ENCODE results near the gene UQCC3. TPM values are rescaled to one million over a fixed set of nuclear protein-coding genes. Genes with fewer than 3 reads are reported as not detected.
A peak's percentile ranks its signal among the peaks of the same experiment; 100 is the strongest.

Gene UQCC3
- total and polyA plus RNA-seq, 2 of the 13 experiments (the other 11 are each of a cell fraction or from before 2014, with no cell fraction given): 7.7 to 16.0 TPM

DNA sequence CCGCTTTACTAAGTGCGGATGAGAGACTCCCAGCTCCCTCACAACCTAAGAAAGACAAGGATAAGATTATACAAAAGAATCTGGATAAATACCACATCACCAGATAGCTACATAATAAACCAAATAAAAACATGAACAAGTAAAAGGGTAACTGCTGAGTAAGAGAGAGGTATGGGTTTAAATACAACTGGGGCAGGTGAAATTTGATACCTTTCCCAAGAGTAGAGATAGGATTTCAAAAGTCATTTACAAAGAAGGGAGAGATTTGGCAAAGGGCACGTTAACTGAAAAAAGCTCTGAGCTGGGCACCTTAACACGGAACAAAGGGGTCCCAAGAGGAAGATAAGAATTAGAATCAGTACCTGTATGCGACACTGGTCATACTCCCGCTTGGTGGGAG is 5.7 kb downstream of the UQCC3 start:
- no peak for FAIRE-seq
- POLR2A ChIA-PET: interaction anchor here (1.1 to 5.4 kb wide), 4 partner anchors 10 to 86 kb away, joined by 4 to 64 read pairs (median 6); partner anchors contain the start of genes C11orf98, CSKMT, INTS5 and TUT1

DNA sequence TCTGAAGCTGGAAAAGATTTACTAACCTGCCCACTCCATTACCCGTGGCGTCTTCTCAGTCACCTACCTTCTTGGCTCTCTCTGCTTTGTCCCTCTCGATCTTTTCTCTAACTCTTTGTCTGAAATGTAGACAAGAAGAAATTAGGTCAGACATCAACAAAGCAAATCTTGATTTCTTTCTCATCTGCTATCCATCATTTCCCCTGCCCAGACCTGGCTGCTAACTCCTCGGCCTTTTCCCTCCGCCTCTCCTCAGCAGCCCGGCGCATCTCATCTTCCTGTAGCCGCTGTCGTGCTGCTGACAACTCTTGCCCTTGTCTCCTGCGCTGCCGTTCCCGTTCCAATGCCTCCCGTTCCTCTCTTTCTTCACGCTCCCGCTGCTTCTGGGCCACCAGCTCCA is 6.2 kb downstream of the UQCC3 start:
- POLR2A ChIA-PET: interaction anchor here (1.1 to 5.4 kb wide), 2 partner anchors 13 to 24 kb away, joined by 4 to 64 read pairs; partner anchors contain the start of genes C11orf98, CSKMT and INTS5
- 90% methylated on average over 15 of the region's 15 CpGs for WGBS (ENCODE audit: low lambda C conversion rate)
- Histone ChIP-seq H3K27me3 (ENCODE audit: control insufficient read depth in 1 of 2, insufficient read depth in 2 of 2, low read length in 2 of 2) (no peaks in the 10 kb centered on the region), H3K9ac (ENCODE audit: insufficient read depth, low read depth, low read length) (peak overlapping the region; percentile 94), H3K36me3 (replicated peaks in 1 of 2; ENCODE audit: control insufficient read depth in 1 of 2, insufficient read depth in 2 of 2, low read length in 2 of 2) (peaks cover 0 to 7% of the 10 kb centered on the region in 2 experiments; a peak in 1 of 5 replicates), H3K9me3 (ENCODE audit: low read length) (no peaks in the 10 kb centered on the region), H3K27ac (ENCODE audit: extremely low read length, insufficient read depth, low read length) (peak overlapping the region; percentile 86), H3K4me3 (replicated peaks in 1 of 3; ENCODE audit: insufficient read depth in 1 of 3, low read depth in 2 of 3, low read length in 3 of 3) (peak overlapping the region; percentile 88 to 98 (median 94)), H4K20me1 (ENCODE audit: insufficient read depth, low read length) (no peaks in the 10 kb centered on the region), H3K79me2 (ENCODE audit: insufficient read depth, low read length) (peaks cover 13% of the 10 kb centered on the region), H2AFZ (ENCODE audit: low read length) (no peak overlapping the region), H3K4me2 (ENCODE audit: low read depth, low read length) (peak overlapping the region; percentile 98), H3K4me1 (ENCODE audit: insufficient read depth, low read length) (peaks cover 48% of the 10 kb centered on the region)
- FAIRE-seq (no peak), ATAC-seq (no peak), DNase-seq (ENCODE audit: low spot score) (no peak)
- TF ChIP-seq, protein P1, sequence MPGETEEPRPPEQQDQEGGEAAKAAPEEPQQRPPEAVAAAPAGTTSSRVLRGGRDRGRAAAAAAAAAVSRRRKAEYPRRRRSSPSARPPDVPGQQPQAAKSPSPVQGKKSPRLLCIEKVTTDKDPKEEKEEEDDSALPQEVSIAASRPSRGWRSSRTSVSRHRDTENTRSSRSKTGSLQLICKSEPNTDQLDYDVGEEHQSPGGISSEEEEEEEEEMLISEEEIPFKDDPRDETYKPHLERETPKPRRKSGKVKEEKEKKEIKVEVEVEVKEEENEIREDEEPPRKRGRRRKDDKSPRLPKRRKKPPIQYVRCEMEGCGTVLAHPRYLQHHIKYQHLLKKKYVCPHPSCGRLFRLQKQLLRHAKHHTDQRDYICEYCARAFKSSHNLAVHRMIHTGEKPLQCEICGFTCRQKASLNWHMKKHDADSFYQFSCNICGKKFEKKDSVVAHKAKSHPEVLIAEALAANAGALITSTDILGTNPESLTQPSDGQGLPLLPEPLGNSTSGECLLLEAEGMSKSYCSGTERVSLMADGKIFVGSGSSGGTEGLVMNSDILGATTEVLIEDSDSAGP (CRISPR knock-in tag; IDR thresholded peaks at IDR 0.05; ENCODE audit: borderline replicate concordance): no peak
- no peak for TF ChIP-seq GATAD2A (CRISPR knock-in tag; IDR thresholded peaks at IDR 0.05)
- TF ChIP-seq POLR2A (IDR thresholded peaks at IDR 0.05; ENCODE audit: insufficient read depth in 1 of 2, low read depth in 2 of 2, low read length in 2 of 2): peak in 1 of 2 experiments; percentile 23; a peak in 1 of 4 replicates
- no peak for TF ChIP-seq ZNF720 (CRISPR knock-in tag; IDR thresholded peaks at IDR 0.05)
- TF ChIP-seq, protein P2, sequence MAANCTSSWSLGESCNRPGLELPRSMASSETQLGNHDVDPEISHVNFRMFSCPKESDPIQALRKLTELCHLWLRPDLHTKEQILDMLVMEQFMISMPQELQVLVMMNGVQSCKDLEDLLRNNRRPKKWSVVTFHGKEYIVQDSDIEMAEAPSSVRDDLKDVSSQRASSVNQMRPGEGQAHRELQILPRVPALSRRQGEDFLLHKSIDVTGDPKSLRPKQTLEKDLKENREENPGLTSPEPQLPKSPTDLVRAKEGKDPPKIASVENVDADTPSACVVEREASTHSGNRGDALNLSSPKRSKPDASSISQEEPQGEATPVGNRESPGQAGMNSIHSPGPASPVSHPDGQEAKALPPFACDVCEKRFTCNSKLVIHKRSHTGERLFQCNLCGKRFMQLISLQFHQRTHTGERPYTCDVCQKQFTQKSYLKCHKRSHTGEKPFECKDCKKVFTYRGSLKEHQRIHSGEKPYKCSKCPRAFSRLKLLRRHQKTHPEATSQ (CRISPR knock-in tag; IDR thresholded peaks at IDR 0.05; ENCODE audit: borderline replicate concordance): no peak
- TF ChIP-seq EED (CRISPR knock-in tag; IDR thresholded peaks at IDR 0.05): no peak
- TF ChIP-seq, protein P3, sequence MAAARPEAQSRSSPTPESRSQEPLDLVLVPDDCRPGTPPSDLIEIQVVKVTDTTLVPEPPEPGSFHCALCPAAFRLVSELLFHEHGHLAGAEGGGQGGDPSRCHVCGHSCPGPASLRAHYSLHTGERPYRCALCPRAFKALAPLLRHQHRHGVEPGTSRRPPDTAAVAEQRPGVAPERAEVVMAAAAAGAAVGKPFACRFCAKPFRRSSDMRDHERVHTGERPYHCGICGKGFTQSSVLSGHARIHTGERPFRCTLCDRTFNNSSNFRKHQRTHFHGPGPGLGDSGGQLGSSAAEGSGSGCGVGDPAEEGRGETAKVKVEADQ (CRISPR knock-in tag; IDR thresholded peaks at IDR 0.05; ENCODE audit: borderline replicate concordance): no peak
- in situ Hi-C loops (cut with HindIII; ENCODE audit: extremely low pct_ligation_motif_present, low pct_unique_long_range_greater_than_20kb) (no loop called here), intact Hi-C loops (cut with micrococcal nuclease; ENCODE audit: unreplicated experiment) (no loop called here)
- CTCF ChIA-PET (ENCODE audit: low intra/inter-chr PET ratio, low total read pairs): no interaction called here
- BruUV-seq (replicated peaks): no TSS peak

More for the DNA sequence above, 5.7 kb downstream of the UQCC3 start:
- ATAC-seq (no peak), DNase-seq (ENCODE audit: low spot score) (no peak)
- Histone ChIP-seq H3K36me3 (replicated peaks in 1 of 2; ENCODE audit: control insufficient read depth in 1 of 2, insufficient read depth in 2 of 2, low read length in 2 of 2) (peaks cover 0 to 7% of the 10 kb centered on the region in 2 experiments; a peak in 1 of 5 replicates), H3K27ac (ENCODE audit: extremely low read length, insufficient read depth, low read length) (no peak overlapping the region), H3K27me3 (ENCODE audit: control insufficient read depth in 1 of 2, insufficient read depth in 2 of 2, low read length in 2 of 2) (no peaks in the 10 kb centered on the region), H3K4me2 (ENCODE audit: low read depth, low read length) (peak overlapping the region; percentile 98; the same call in 1 of the 2 replicates), H2AFZ (ENCODE audit: low read length) (no peak overlapping the region), H3K9ac (ENCODE audit: insufficient read depth, low read depth, low read length) (peak overlapping the region; percentile 94; the same call in 1 of the 2 replicates), H3K4me3 (replicated peaks in 1 of 3; ENCODE audit: insufficient read depth in 1 of 3, low read depth in 2 of 3, low read length in 3 of 3) (no peak overlapping the region), H4K20me1 (ENCODE audit: insufficient read depth, low read length) (no peaks in the 10 kb centered on the region), H3K4me1 (ENCODE audit: insufficient read depth, low read length) (peaks cover 53% of the 10 kb centered on the region), H3K79me2 (ENCODE audit: insufficient read depth, low read length) (peaks cover 16% of the 10 kb centered on the region), H3K9me3 (ENCODE audit: low read length) (no peaks in the 10 kb centered on the region)
- CTCF ChIA-PET (ENCODE audit: low intra/inter-chr PET ratio, low total read pairs): no interaction called here
- intact Hi-C loops (cut with micrococcal nuclease; ENCODE audit: unreplicated experiment): no loop called here
- in situ Hi-C loops (cut with HindIII; ENCODE audit: extremely low pct_ligation_motif_present, low pct_unique_long_range_greater_than_20kb): no loop called here
- no TSS peak for BruUV-seq (replicated peaks)
- 95% methylated on average over 6 of the region's 6 CpGs for WGBS (ENCODE audit: low lambda C conversion rate)
- TF ChIP-seq ZNF615 (CRISPR knock-in tag; IDR thresholded peaks at IDR 0.05; ENCODE audit: borderline replicate concordance): no peak
- TF ChIP-seq FOXM1 (CRISPR knock-in tag; IDR thresholded peaks at IDR 0.05): no peak
- peak; percentile 42; the same call in 1 of the 2 replicates for TF ChIP-seq SIX1 (CRISPR knock-in tag; IDR thresholded peaks at IDR 0.05; ENCODE audit: borderline replicate concordance)
- no peak for TF ChIP-seq SALL1 (CRISPR knock-in tag; IDR thresholded peaks at IDR 0.05)
